Fibroblast of lung (primary cell): ENCODE data around the gene PCDH10. TPM values are rescaled to one million over a fixed set of nuclear protein-coding genes. Genes with fewer than 3 reads are reported as not detected.

Source experiments
- DNase-seq, 2 donors: peaks; one replicate each; pipeline versions ENCODE4 v3.0.0 to v3.0.0-alpha.2; 2010; ENCODE audit warnings: low read depth in 2 of 2
- H2AFZ ChIP-seq: 2 replicates; pipeline ENCODE4 v1.5.1; 2012; ENCODE audit warnings: low read length, control low read depth, inconsistent platforms
- H3K27ac ChIP-seq: 2 replicates; pipeline ENCODE4 v1.5.1; 2011; ENCODE audit warnings: low read length, control low read depth; ENCODE audit not compliant: insufficient read depth
- H3K27me3 ChIP-seq: 2 replicates; pipeline ENCODE4 v1.5.1; 2011; ENCODE audit warnings: mild to moderate bottlenecking, low read length; ENCODE audit not compliant: control insufficient read depth, insufficient read depth
- H3K36me3 ChIP-seq: 2 replicates; pipeline ENCODE4 v1.5.1; 2011; ENCODE audit warnings: low read length; ENCODE audit not compliant: control insufficient read depth, insufficient read depth
- H3K4me1 ChIP-seq: 2 replicates; pipeline ENCODE4 v1.5.1; 2011; ENCODE audit warnings: low read length; ENCODE audit not compliant: control insufficient read depth, insufficient read depth; ENCODE audit errors: extremely low read depth
- H3K4me2 ChIP-seq: 2 replicates; pipeline ENCODE4 v1.5.1; 2011; ENCODE audit warnings: low read length, control low read depth; ENCODE audit not compliant: insufficient read depth; ENCODE audit errors: extremely low read depth
- H3K4me3 ChIP-seq, 4 experiments: fragments of 200-600 bp in 1 of 4; sonication (generic) in 1 of 4; replicated peaks in 1 of 4; 2 replicates each; pipeline ENCODE4 v1.5.1; 2011 to 2016; ENCODE audit warnings: low read length in 4 of 4, low read depth in 3 of 4, mild to moderate bottlenecking in 3 of 4, control low read depth in 2 of 4, inconsistent platforms in 1 of 4, mixed read lengths in 1 of 4; ENCODE audit not compliant: insufficient read depth in 1 of 4; ENCODE audit errors: control extremely low read depth in 1 of 4
- H3K79me2 ChIP-seq: 2 replicates; pipeline ENCODE4 v1.5.1; 2012; ENCODE audit warnings: mild to moderate bottlenecking, low read length, inconsistent platforms; ENCODE audit not compliant: control insufficient read depth, insufficient read depth
- H3K9ac ChIP-seq: 2 replicates; pipeline ENCODE4 v1.5.1; 2011; ENCODE audit warnings: mild to moderate bottlenecking, low read length, control low read depth; ENCODE audit not compliant: insufficient read depth
- H3K9me3 ChIP-seq: 2 replicates; pipeline ENCODE4 v1.5.1; 2012; ENCODE audit warnings: low read depth, low read length; ENCODE audit not compliant: control insufficient read depth, insufficient read depth
- H4K20me1 ChIP-seq: 2 replicates; pipeline ENCODE4 v1.5.1; 2011; ENCODE audit warnings: low read length; ENCODE audit not compliant: control insufficient read depth, insufficient read depth; ENCODE audit errors: extremely low read depth
- CTCF ChIP-seq, 2 donors: IDR thresholded peaks in 1 of 2; conservative IDR thresholded peaks in 1 of 2; 1 replicate in 1 of 2; 2 replicates in 1 of 2; pipeline ENCODE4 v1.5.1; 2011 to 2012; ENCODE audit warnings: low read length in 2 of 2, control low read depth in 1 of 2, inconsistent platforms in 1 of 2, low read depth in 1 of 2, mild to moderate bottlenecking in 1 of 2
- EZH2 ChIP-seq: IDR thresholded peaks from 2 replicates; pipeline ENCODE4 v1.5.1; 2012; ENCODE audit warnings: low read length, control low read depth, mild to moderate bottlenecking; ENCODE audit errors: missing control alignments
- polyA plus RNA-seq, 2 donors: library from polyadenylated mRNA; depleted of rRNA in 1 of 2; stranded (reverse) in 1 of 2; unstranded in 1 of 2; fragments of >200 nt; gene quantifications; 2 replicates each; pipeline ENCODE4 v1.2.1, GENCODE V29; 2011 to 2012; ENCODE audit warnings: missing spikeins in 1 of 2
- total RNA-seq: library from RNA; depleted of rRNA; stranded (reverse); fragments of >200 nt; gene quantifications from 2 replicates; pipeline ENCODE4 v1.2.1, GENCODE V29; 2014

The PCDH10 gene
- total and polyA plus RNA-seq, 2 donors (not counting 1 experiment from before 2014, with no cell fraction given): 0.66 to 2.0 TPM

- H3K36me3 ChIP-seq: no peaks in the 10 kb centered on the region
- no peaks in the 10 kb centered on the region for H3K9me3 ChIP-seq
- H3K9ac ChIP-seq: no peak overlapping the region
- H3K79me2 ChIP-seq: no peaks in the 10 kb centered on the region
- TF ChIP-seq EZH2: no peak
- TF ChIP-seq CTCF (conservative IDR thresholded peaks at IDR 0.05 in 1 of 2, IDR thresholded peaks at IDR 0.05 in 1 of 2; ENCODE audit: low read depth in 1 of 2, low read length in 2 of 2): no peak
- no peaks in the 10 kb centered on the region for H3K27me3 ChIP-seq
- no peak overlapping the region for H3K4me2 ChIP-seq
- H4K20me1 ChIP-seq: no peaks in the 10 kb centered on the region
- no peak overlapping the region for H2AFZ ChIP-seq
- H3K4me1 ChIP-seq: no peaks in the 10 kb centered on the region
- DNase-seq: no peak
- no peak overlapping the region for H3K4me3 ChIP-seq
- no peak overlapping the region for H3K27ac ChIP-seq
Measured at GRCh38 chr4:133127500-133127899, 21.6 kb upstream of the PCDH10 start.

GRCh38 chr4:133129237-133129636 lies 19.9 kb upstream of the PCDH10 start:
- no peak overlapping the region for H3K4me2 ChIP-seq
- no peaks in the 10 kb centered on the region for H3K36me3 ChIP-seq
- DNase-seq: peak in 1 of 2 donors; percentile 73
- H3K27ac ChIP-seq: no peak overlapping the region
- no peaks in the 10 kb centered on the region for H3K4me1 ChIP-seq
- no peaks in the 10 kb centered on the region for H3K79me2 ChIP-seq
- no peak overlapping the region for H3K9ac ChIP-seq
- H2AFZ ChIP-seq: no peak overlapping the region
- no peaks in the 10 kb centered on the region for H3K9me3 ChIP-seq
- no peaks in the 10 kb centered on the region for H4K20me1 ChIP-seq
- no peaks in the 10 kb centered on the region for H3K27me3 ChIP-seq
- TF ChIP-seq CTCF (conservative IDR thresholded peaks at IDR 0.05 in 1 of 2, IDR thresholded peaks at IDR 0.05 in 1 of 2; ENCODE audit: low read depth in 1 of 2, low read length in 2 of 2) (no peak), EZH2 (no peak)
- no peak overlapping the region for H3K4me3 ChIP-seq

- no peaks in the 10 kb centered on the region for H3K4me1 ChIP-seq
Measured at GRCh38 chr4:133130171-133130570, 18.9 kb upstream of the PCDH10 start.

More at GRCh38 chr4:133130171-133130570, 18.9 kb upstream of the PCDH10 start:
- Histone ChIP-seq H3K79me2 (no peaks in the 10 kb centered on the region), H3K4me2 (no peak overlapping the region), H4K20me1 (no peaks in the 10 kb centered on the region), H3K9me3 (no peaks in the 10 kb centered on the region), H2AFZ (no peak overlapping the region), H3K4me3 (no peak overlapping the region), H3K36me3 (no peaks in the 10 kb centered on the region), H3K27ac (no peak overlapping the region), H3K27me3 (no peaks in the 10 kb centered on the region), H3K9ac (no peak overlapping the region)
- peak in 1 of 2 donors; percentile 89 for DNase-seq
- no peak for TF ChIP-seq CTCF (conservative IDR thresholded peaks at IDR 0.05 in 1 of 2, IDR thresholded peaks at IDR 0.05 in 1 of 2; ENCODE audit: low read depth in 1 of 2, low read length in 2 of 2)
- TF ChIP-seq EZH2: no peak
